Breast epithelium (tissue), 3 donors: Measurements from ENCODE around the gene C11orf54.

Source experiments
- POLR2A ChIP-seq: fragments of 450-650 bp; IDR thresholded peaks from one replicate; pipeline ENCODE4 v1.6.1; 2016; ENCODE audit warnings: antibody characterized with exemption, mild to moderate bottlenecking, moderate library complexity
- POLR2AphosphoS5 ChIP-seq, 3 donors: sonication (generic); formaldehyde crosslinking; IDR thresholded peaks; one replicate each; pipeline ENCODE4 v1.6.1; 2017; ENCODE audit warnings: antibody characterized with exemption in 3 of 3

- TF ChIP-seq POLR2AphosphoS5 (IDR thresholded peaks at IDR 0.05) (no peak), POLR2A (no peak)
These were observed 72.5 kb downstream of the C11orf54 start for GRCh38 chr11:93813974-93814373.
